Muscle of back (tissue), 11 donors: ENCODE results near the gene HP. TPM values are rescaled to one million over a fixed set of nuclear protein-coding genes. Genes with fewer than 3 reads are reported as not detected.

Source experiments
- DNase-seq, 3 donors: peaks; one replicate each; pipeline versions ENCODE4 v3.0.0 to v3.0.0-alpha.2; 2013
- polyA plus RNA-seq, 10 donors: library from polyadenylated mRNA; unstranded; fragments of 120-200 nt; gene quantifications; one replicate each; pipeline ENCODE4 v1.2.1, GENCODE V29; 2013; ENCODE audit not compliant: insufficient read length in 10 of 10

HP gene
- polyA plus RNA-seq, 10 donors: 0.35 to 1.9 (median 0.74) TPM

- DNase-seq: no peak
Measured at GRCh38 chr16:72085002-72085401, 30.7 kb downstream of the HP start.

GRCh38 chr16:72091217-72091616, 36.9 kb downstream of the HP start:
- DNase-seq: no peak

- DNase-seq: peak; percentile 24 to 64 (median 30)
Measured at GRCh38 chr16:72092832-72093447, 38.6 kb downstream of the HP start.

- peak; percentile 99 for DNase-seq
Measured at GRCh38 chr16:72093448-72094265, 39.4 kb downstream of the HP start, which contains the start of the genes DHX38 and TXNL4B. Gene DHX38 (plus strand): TSS chr16:72093847. CDS start chr16:72096158, 2,311 bp downstream. Gene TXNL4B (minus strand): TSS chr16:72093620. CDS start chr16:72090749, 2,871 bp downstream.

- peak in 1 of 3 donors; percentile 5 for DNase-seq
Measured at GRCh38 chr16:72094266-72094610, 39.9 kb downstream of the HP start.

GRCh38 chr16:72098936-72099335, 44.6 kb downstream of the HP start:
- DNase-seq: no peak

- peak; percentile 16 to 49 (median 30) for DNase-seq
Measured at GRCh38 chr16:72099377-72099818, 45.1 kb downstream of the HP start.

- no peak for DNase-seq
Measured at GRCh38 chr16:72101195-72101594, 46.9 kb downstream of the HP start.

GRCh38 chr16:72104905-72105304, 50.6 kb downstream of the HP start:
- no peak for DNase-seq

- no peak for DNase-seq
Measured at GRCh38 chr16:72105978-72106377, 51.7 kb downstream of the HP start.

- DNase-seq: no peak
Measured at GRCh38 chr16:72107371-72107770, 53.1 kb downstream of the HP start.

- no peak for DNase-seq
Measured at GRCh38 chr16:72108353-72109102, 54.2 kb downstream of the HP start.

GRCh38 chr16:72109300-72109699, 55.0 kb downstream of the HP start:
- DNase-seq: no peak

- no peak for DNase-seq
Measured at GRCh38 chr16:72109966-72110530, 55.7 kb downstream of the HP start.

Other genes with a start within 250 kb of the HP start
- gene AP1G1, start 245.7 kb upstream of the HP start, polyA plus RNA-seq: 10 to 100 TPM; 32.9 to 54.3 (median 42.7) TPM
- 10 to 100 TPM; 15.8 to 21.0 (median 18.4) TPM for gene ATXN1L, start 208.5 kb upstream of the HP start, polyA plus RNA-seq
- gene ZNF821, start 170.3 kb upstream of the HP start, polyA plus RNA-seq: 10 to 100 TPM in 2 of 10 donors, 1 to 10 TPM in 8; 7.5 to 11.0 (median 8.6) TPM
- gene IST1, start 159.0 kb upstream of the HP start, polyA plus RNA-seq: 100 to 1,000 TPM; 116 to 209 (median 161) TPM
- under 1 TPM; 0.03 to 0.35 (median 0.07) TPM for gene PKD1L3, start 54.1 kb upstream of the HP start, polyA plus RNA-seq
- 10 to 100 TPM in 5 of 10 donors, 1 to 10 TPM in 5; 6.6 to 13.3 (median 9.9) TPM for gene DHODH, start 45.8 kb upstream of the HP start, polyA plus RNA-seq
- under 1 TPM in 2 of 10 donors, not detected in 8; 0.37 to 0.50 TPM for gene HPR, start 8.7 kb downstream of the HP start, polyA plus RNA-seq
- gene TXNL4B, start 39.1 kb downstream of the HP start, polyA plus RNA-seq: 10 to 100 TPM in 6 of 10 donors, 1 to 10 TPM in 4; 8.8 to 14.4 (median 10.6) TPM
- 10 to 100 TPM; 39.1 to 57.1 (median 50.3) TPM for gene DHX38, start 39.3 kb downstream of the HP start, polyA plus RNA-seq
- 1 to 10 TPM in 9 of 10 donors, under 1 TPM in 1; 0.74 to 3.2 (median 1.5) TPM for gene PMFBP1, start 117.7 kb downstream of the HP start, polyA plus RNA-seq